HG02642 (cell line): ENCODE data around the gene PDE8A.
"Not testable (repeated sequence)": the region's sequence is repeated elsewhere in the genome, so short reads cannot be mapped to it uniquely, and the experiment has no call there.

Source experiments
- ATAC-seq: cut with Tn5 transposase; IDR thresholded peaks from one replicate; pipeline ENCODE4 v1.9.1; 2021; ENCODE audit warnings: mild to moderate bottlenecking; ENCODE audit not compliant: unreplicated experiment, poor library complexity

The PDE8A gene

GRCh38 chr15:85007741-85008397 is 26.2 kb downstream of the PDE8A start:
- no peak for ATAC-seq

- no peak for ATAC-seq
Measured at GRCh38 chr15:85008474-85009260, 27.0 kb downstream of the PDE8A start.

GRCh38 chr15:85009435-85009834 is 27.8 kb downstream of the PDE8A start:
- no peak for ATAC-seq

GRCh38 chr15:85010071-85010385 is 28.4 kb downstream of the PDE8A start:
- ATAC-seq, result no peak

GRCh38 chr15:85010386-85011159 is 28.9 kb downstream of the PDE8A start:
- no peak for ATAC-seq

GRCh38 chr15:85011160-85011571 is 29.5 kb downstream of the PDE8A start:
- no peak for ATAC-seq

GRCh38 chr15:85011724-85012123 is 30.1 kb downstream of the PDE8A start:
- not testable (repeated sequence) for ATAC-seq

GRCh38 chr15:85013785-85014184 is 32.1 kb downstream of the PDE8A start:
- no peak for ATAC-seq

GRCh38 chr15:85014932-85015331 is 33.3 kb downstream of the PDE8A start:
- ATAC-seq, result no peak

GRCh38 chr15:85016275-85016674 is 34.6 kb downstream of the PDE8A start:
- ATAC-seq, result no peak

- ATAC-seq, result no peak
Measured at GRCh38 chr15:85019815-85020590, 38.3 kb downstream of the PDE8A start.

- no peak for ATAC-seq
Measured at GRCh38 chr15:85021409-85021808, 39.8 kb downstream of the PDE8A start.

- no peak for ATAC-seq
Measured at GRCh38 chr15:85022860-85023403, 41.3 kb downstream of the PDE8A start.

GRCh38 chr15:85024003-85024402 is 42.3 kb downstream of the PDE8A start:
- ATAC-seq, result no peak

GRCh38 chr15:85024509-85025336 is 43.1 kb downstream of the PDE8A start:
- ATAC-seq, result no peak

- no peak for ATAC-seq
Measured at GRCh38 chr15:85025516-85026251, 44.0 kb downstream of the PDE8A start.

GRCh38 chr15:85026304-85027032 is 44.8 kb downstream of the PDE8A start:
- ATAC-seq, result no peak

- no peak for ATAC-seq
Measured at GRCh38 chr15:85027033-85027380, 45.4 kb downstream of the PDE8A start.
